Vagina (tissue), 2 donors: ENCODE results near the gene PTPRE. TPM values are rescaled to one million over a fixed set of nuclear protein-coding genes. Genes with fewer than 3 reads are reported as not detected.

Source experiments
- DNase-seq, 2 donors: peaks; one replicate each; pipeline ENCODE4 v3.0.0-alpha.2; 2017; ENCODE audit errors: extremely low spot score in 2 of 2
- H3K27ac ChIP-seq: fragments of 200-600 bp; sonication (generic); one replicate; pipeline ENCODE4 v1.5.1; 2019
- H3K27me3 ChIP-seq: fragments of 200-600 bp; sonication (generic); one replicate; pipeline ENCODE4 v1.5.1; 2019
- H3K36me3 ChIP-seq, 2 donors: fragments of 200-600 bp; sonication (generic); one replicate each; pipeline ENCODE4 v1.5.1; 2017 to 2019
- H3K4me1 ChIP-seq: fragments of 200-600 bp; sonication (generic); one replicate; pipeline ENCODE4 v1.5.1; 2019
- H3K4me3 ChIP-seq, 2 donors: fragments of 200-600 bp; sonication (generic); 1 replicate in 1 of 2; 2 replicates in 1 of 2; pipeline ENCODE4 v1.5.1; 2016 to 2019
- H3K9me3 ChIP-seq: fragments of 200-600 bp; sonication (generic); one replicate; pipeline ENCODE4 v1.5.1; 2019
- CTCF ChIP-seq, 3 experiments: fragments of 450-650 bp in 2 of 3; fragments of 200-600 bp in 1 of 3; sonication (generic) in 1 of 3; IDR thresholded peaks; one replicate each; pipeline ENCODE4 v1.5.1; 2017 to 2019; ENCODE audit warnings: antibody characterized with exemption in 3 of 3, mild to moderate bottlenecking in 2 of 3, moderate library complexity in 2 of 3
- POLR2A ChIP-seq, 2 donors: fragments of 450-650 bp; IDR thresholded peaks; one replicate each; pipeline ENCODE4 v1.6.1; 2017; ENCODE audit warnings: antibody characterized with exemption in 2 of 2, mild to moderate bottlenecking in 2 of 2, moderate library complexity in 2 of 2
- POLR2AphosphoS5 ChIP-seq, 2 donors: sonication (generic); formaldehyde crosslinking; IDR thresholded peaks; one replicate each; pipeline ENCODE4 v1.9.0; 2017; ENCODE audit warnings: antibody characterized with exemption in 2 of 2, mild to moderate bottlenecking in 2 of 2, low read depth in 1 of 2; ENCODE audit not compliant: insufficient read depth in 1 of 2
- intact Hi-C: fragments of 100-400 bp; cut with DNase I; formaldehyde crosslinking; loops from one replicate; pipeline ENCODE4 v1.15.1; 2023
- total RNA-seq: library from RNA; depleted of rRNA; stranded (reverse); fragments of >200 nt; gene quantifications from one replicate; pipeline ENCODE4 v1.2.3, GENCODE V29; 2016

PTPRE gene
- total RNA-seq, 1 donor from 2014 or later = 77.6 TPM

GRCh38 chr10:127887541-127888415 is 19.1 kb upstream of the PTPRE start:
- H3K36me3 ChIP-seq = no peaks in the 10 kb centered on the region
- DNase-seq = peak in 1 of 2 donors; percentile 82
- TF ChIP-seq CTCF (IDR thresholded peaks at IDR 0.05) (no peak), POLR2A (IDR thresholded peaks at IDR 0.05) (no peak), POLR2AphosphoS5 (IDR thresholded peaks at IDR 0.05; ENCODE audit: insufficient read depth in 1 of 2, low read depth in 1 of 2) (no peak)
- intact Hi-C loops = no loop called here
- no peaks in the 10 kb centered on the region for H3K4me1 ChIP-seq
- no peak overlapping the region for H3K27ac ChIP-seq
- H3K9me3 ChIP-seq = no peaks in the 10 kb centered on the region
- no peak overlapping the region for H3K4me3 ChIP-seq
- no peaks in the 10 kb centered on the region for H3K27me3 ChIP-seq

- Histone ChIP-seq H3K4me1 (no peaks in the 10 kb centered on the region), H3K36me3 (no peaks in the 10 kb centered on the region), H3K4me3 (no peak overlapping the region), H3K9me3 (no peaks in the 10 kb centered on the region), H3K27me3 (no peaks in the 10 kb centered on the region), H3K27ac (no peak overlapping the region)
- TF ChIP-seq POLR2A (IDR thresholded peaks at IDR 0.05) (no peak), POLR2AphosphoS5 (IDR thresholded peaks at IDR 0.05; ENCODE audit: insufficient read depth in 1 of 2, low read depth in 1 of 2) (no peak), CTCF (IDR thresholded peaks at IDR 0.05) (no peak)
- DNase-seq = peak in 1 of 2 donors; percentile 46
- intact Hi-C loops = no loop called here
Observed at GRCh38 chr10:127888521-127889312, 18.2 kb upstream of the PTPRE start.

GRCh38 chr10:127889605-127890195 is 17.2 kb upstream of the PTPRE start:
- no peak overlapping the region for H3K27ac ChIP-seq

GRCh38 chr10:127890216-127890615 is 16.7 kb upstream of the PTPRE start:
- no peak overlapping the region for H3K4me3 ChIP-seq
- DNase-seq = no peak
- TF ChIP-seq POLR2AphosphoS5 (IDR thresholded peaks at IDR 0.05; ENCODE audit: insufficient read depth in 1 of 2, low read depth in 1 of 2) = no peak
- no peak for TF ChIP-seq POLR2A (IDR thresholded peaks at IDR 0.05)
- TF ChIP-seq CTCF (IDR thresholded peaks at IDR 0.05) = no peak
- intact Hi-C loops = no loop called here
- no peaks in the 10 kb centered on the region for H3K36me3 ChIP-seq
- no peaks in the 10 kb centered on the region for H3K27me3 ChIP-seq
- no peak overlapping the region for H3K27ac ChIP-seq
- no peaks in the 10 kb centered on the region for H3K4me1 ChIP-seq
- no peaks in the 10 kb centered on the region for H3K9me3 ChIP-seq

More at GRCh38 chr10:127889605-127890195, 17.2 kb upstream of the PTPRE start:
- peak in 1 of 2 donors; percentile 52 for DNase-seq
- Histone ChIP-seq H3K36me3 (no peaks in the 10 kb centered on the region), H3K4me3 (no peak overlapping the region), H3K27me3 (no peaks in the 10 kb centered on the region), H3K9me3 (no peaks in the 10 kb centered on the region), H3K4me1 (no peaks in the 10 kb centered on the region)
- intact Hi-C loops = no loop called here
- TF ChIP-seq POLR2AphosphoS5 (IDR thresholded peaks at IDR 0.05; ENCODE audit: insufficient read depth in 1 of 2, low read depth in 1 of 2) (no peak), POLR2A (IDR thresholded peaks at IDR 0.05) (no peak), CTCF (IDR thresholded peaks at IDR 0.05) (no peak)
